ENCODE data around the gene MFF. TPM values are rescaled to one million over a fixed set of nuclear protein-coding genes. Genes with fewer than 3 reads are reported as not detected.

The MFF gene
- total and polyA plus RNA-seq, 8 donors: 29.8 to 71.7 (median 44.1) TPM

DNA sequence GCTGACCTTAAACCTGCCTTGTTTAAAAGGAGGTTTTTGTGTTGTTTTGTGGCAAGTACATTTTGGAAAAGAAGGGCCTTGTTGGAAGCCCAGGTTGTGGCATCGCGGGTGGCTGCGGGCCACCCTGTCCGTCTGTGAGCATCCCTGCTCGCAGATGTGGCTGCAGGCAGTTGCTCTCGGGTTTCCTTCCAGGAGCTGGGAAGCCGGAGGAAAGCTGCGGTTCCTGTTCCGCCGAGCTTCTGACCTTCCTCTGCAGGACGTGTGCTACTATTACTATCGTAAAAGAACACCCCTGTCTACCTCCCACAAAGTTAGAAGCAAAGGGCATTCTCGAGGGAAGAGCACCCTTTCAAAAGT, 766 bp downstream of the MFF start:
- H3K36me3 ChIP-seq: no peaks in the 10 kb centered on the region
- peak overlapping the region; percentile 92 to 96 (median 94) for H3K27ac ChIP-seq
- H3K4me3 ChIP-seq: peak overlapping the region; percentile 88 to 97 (median 91)
- FAIRE-seq: no peak
- WGBS, 2 donors: 0 to 1% methylated on average over 13 of the region's 13 CpGs
- intact Hi-C loops (cut with DNase I): no loop called here
- TF ChIP-seq, protein P1, sequence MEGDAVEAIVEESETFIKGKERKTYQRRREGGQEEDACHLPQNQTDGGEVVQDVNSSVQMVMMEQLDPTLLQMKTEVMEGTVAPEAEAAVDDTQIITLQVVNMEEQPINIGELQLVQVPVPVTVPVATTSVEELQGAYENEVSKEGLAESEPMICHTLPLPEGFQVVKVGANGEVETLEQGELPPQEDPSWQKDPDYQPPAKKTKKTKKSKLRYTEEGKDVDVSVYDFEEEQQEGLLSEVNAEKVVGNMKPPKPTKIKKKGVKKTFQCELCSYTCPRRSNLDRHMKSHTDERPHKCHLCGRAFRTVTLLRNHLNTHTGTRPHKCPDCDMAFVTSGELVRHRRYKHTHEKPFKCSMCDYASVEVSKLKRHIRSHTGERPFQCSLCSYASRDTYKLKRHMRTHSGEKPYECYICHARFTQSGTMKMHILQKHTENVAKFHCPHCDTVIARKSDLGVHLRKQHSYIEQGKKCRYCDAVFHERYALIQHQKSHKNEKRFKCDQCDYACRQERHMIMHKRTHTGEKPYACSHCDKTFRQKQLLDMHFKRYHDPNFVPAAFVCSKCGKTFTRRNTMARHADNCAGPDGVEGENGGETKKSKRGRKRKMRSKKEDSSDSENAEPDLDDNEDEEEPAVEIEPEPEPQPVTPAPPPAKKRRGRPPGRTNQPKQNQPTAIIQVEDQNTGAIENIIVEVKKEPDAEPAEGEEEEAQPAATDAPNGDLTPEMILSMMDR (IDR thresholded peaks at IDR 0.05): no peak
- no peaks in the 10 kb centered on the region for H3K27me3 ChIP-seq
- no peaks in the 10 kb centered on the region for H3K9me3 ChIP-seq
- DNase-seq: peak in 5 of 6 donors; percentile 20 to 62 (median 31)
- peaks cover 0 to 17% (median 12%) of the 10 kb centered on the region in 3 donors for H3K4me1 ChIP-seq
- ATAC-seq: peak; percentile 19 to 51 (median 40)

- Histone ChIP-seq H3K27ac (no peak overlapping the region), H3K36me3 (no peaks in the 10 kb centered on the region), H3K4me1 (peaks cover 0 to 17% (median 12%) of the 10 kb centered on the region in 3 donors), H3K9me3 (no peaks in the 10 kb centered on the region), H3K4me3 (no peak overlapping the region), H3K27me3 (no peaks in the 10 kb centered on the region)
- 92 to 96% methylated on average over 6 of the region's 6 CpGs for WGBS, 2 donors
- TF ChIP-seq, protein P1 (IDR thresholded peaks at IDR 0.05): no peak
- FAIRE-seq (no peak), ATAC-seq (no peak), DNase-seq (no peak)
- intact Hi-C loops (cut with DNase I): no loop called here
Observed at GRCh38 chr2:227326783-227327182, 1.7 kb downstream of the MFF start.

GRCh38 chr2:227335713-227336112, 10.7 kb downstream of the MFF start:
- Histone ChIP-seq H3K4me1 (peaks cover 0 to 5% (median 0%) of the 10 kb centered on the region in 3 donors), H3K4me3 (no peak overlapping the region), H3K27ac (no peak overlapping the region), H3K9me3 (no peaks in the 10 kb centered on the region), H3K36me3 (peaks cover 0 to 17% (median 4%) of the 10 kb centered on the region in 3 donors), H3K27me3 (no peaks in the 10 kb centered on the region)
- DNase-seq: no peak
- ATAC-seq: no peak
- FAIRE-seq: no peak
- WGBS, 2 donors: 78 to 84% methylated on average over 1 of the region's 1 CpG
- intact Hi-C loops (cut with DNase I): no loop called here
- TF ChIP-seq, protein P1 (IDR thresholded peaks at IDR 0.05): no peak

- 96 to 98% methylated on average over 2 of the region's 2 CpGs for WGBS, 2 donors
- TF ChIP-seq, protein P1 (IDR thresholded peaks at IDR 0.05): no peak
- DNase-seq (no peak), FAIRE-seq (no peak), ATAC-seq (no peak)
- no peaks in the 10 kb centered on the region for H3K27me3 ChIP-seq
- H3K27ac ChIP-seq: no peak overlapping the region
- H3K4me3 ChIP-seq: no peak overlapping the region
- H3K9me3 ChIP-seq: no peaks in the 10 kb centered on the region
- intact Hi-C loops (cut with DNase I): no loop called here
- H3K36me3 ChIP-seq: peaks cover 0 to 16% (median 3%) of the 10 kb centered on the region in 3 donors
- H3K4me1 ChIP-seq: peaks cover 0 to 5% (median 0%) of the 10 kb centered on the region in 3 donors
Observed at GRCh38 chr2:227337442-227337841, 12.4 kb downstream of the MFF start.

DNA sequence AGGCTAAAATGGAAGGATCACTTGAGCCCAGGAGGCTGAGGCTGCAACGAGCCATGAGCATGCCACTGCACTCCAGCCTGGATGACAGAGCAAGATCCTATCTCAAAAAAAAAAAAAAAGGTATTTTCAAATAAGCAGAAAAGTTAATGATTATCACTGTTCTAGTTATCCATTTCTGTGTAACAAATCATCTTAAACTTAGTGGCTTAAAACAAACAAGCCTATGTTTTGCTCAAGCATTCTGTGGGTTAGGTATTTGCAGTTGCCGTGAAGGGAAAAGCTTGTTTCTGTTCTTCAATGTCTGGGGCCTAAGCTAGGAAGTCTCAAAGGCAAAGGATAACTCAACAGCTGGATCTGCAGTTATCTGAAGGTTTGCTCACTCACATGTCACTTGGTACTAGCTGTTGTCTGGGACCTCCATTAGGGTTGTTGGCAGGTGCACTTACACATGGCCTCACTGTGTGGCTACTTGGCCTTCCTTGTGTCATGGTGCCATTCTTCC, 14.1 kb downstream of the MFF start:
- ATAC-seq: peak; percentile 32 to 79 (median 64)
- intact Hi-C loops (cut with DNase I): no loop called here
- H3K4me3 ChIP-seq: no peak overlapping the region

More for the DNA sequence above, 14.1 kb downstream of the MFF start:
- no peak for DNase-seq
- Histone ChIP-seq H3K27ac (peak overlapping the region in 2 of 4 donors; percentile 1 to 19), H3K36me3 (peaks cover 0 to 5% (median 0%) of the 10 kb centered on the region in 3 donors), H3K9me3 (no peaks in the 10 kb centered on the region), H3K27me3 (no peaks in the 10 kb centered on the region), H3K4me1 (peaks cover 0 to 5% (median 0%) of the 10 kb centered on the region in 3 donors)
- TF ChIP-seq, protein P1 (IDR thresholded peaks at IDR 0.05): no peak
- no peak for FAIRE-seq
- 34 to 39% methylated on average over 2 of the region's 2 CpGs for WGBS, 2 donors

All from pancreas (tissue), 10 donors.